K562 (cell line): ENCODE results near the gene FGF14. TPM values are rescaled to one million over a fixed set of nuclear protein-coding genes. Genes with fewer than 3 reads are reported as not detected.

Experiments
- ATAC-seq: fragments of 200-7000 bp; cut with Tn5 transposase; 3 replicates; pipeline ENCODE4 v1.9.1; 2020; ENCODE audit warnings: moderate library complexity
- BruUV-seq: library from RNA; stranded (reverse); fragments of 400-500 nt; replicated peaks from 2 replicates; lab custom pipeline; 2021; lab: Mats Ljungman, UMichigan
- CTCF ChIA-PET: fragments of 300-600 bp; formaldehyde crosslinking; extraction: SDS; loops from one replicate; lab custom pipeline; 2021; ENCODE audit warnings: low intra/inter-chr PET ratio; lab: Yijun Ruan, JAX
- POLR2A ChIA-PET: fragments of 300-600, 350-650 bp; sonication (Branson Sonifier 250); formaldehyde crosslinking; extraction: SDS; loops from one replicate; lab custom pipeline; 2021; ENCODE audit warnings: antibody characterized with exemption, inconsistent platforms; lab: Yijun Ruan, JAX
- DNase-seq, 4 experiments: peaks; one replicate each; pipeline versions ENCODE4 v3.0.0 to v3.0.0-alpha.2; 2011 to 2018; ENCODE audit warnings: low spot score in 3 of 4, mixed read lengths in 3 of 4; ENCODE audit errors: extremely low read depth in 1 of 4
- FAIRE-seq: peaks from 2 replicates; lab custom pipeline; 2011; peaks lifted over from hg19 to GRCh38; lab: Jason Lieb, UNC
- H2AFZ ChIP-seq: 2 replicates; pipeline ENCODE4 v1.6.0; 2011; ENCODE audit warnings: low read depth, low read length, control low read depth, inconsistent platforms
- H3K27ac ChIP-seq: fragments of 200-600 bp; 3 replicates; pipeline ENCODE4 v1.8.0; 2011; ENCODE audit warnings: low read depth, mild to moderate bottlenecking, control low read depth, inconsistent platforms, low read length, moderate library complexity, mixed read lengths; ENCODE audit errors: extremely low read depth
- H3K27me3 ChIP-seq, 2 experiments: fragments of 300-600 bp in 1 of 2; 2 replicates in 1 of 2; 3 replicates in 1 of 2; pipeline versions ENCODE4 v1.6.0 to v1.8.0; 2011; ENCODE audit warnings: inconsistent platforms in 2 of 2, low read length in 2 of 2, mild to moderate bottlenecking in 1 of 2, mixed read lengths in 1 of 2, moderate library complexity in 1 of 2; ENCODE audit not compliant: control insufficient read depth in 2 of 2, insufficient read depth in 2 of 2
- H3K36me3 ChIP-seq: fragments of 300-600 bp; 3 replicates; pipeline ENCODE4 v1.8.0; 2011; ENCODE audit warnings: mild to moderate bottlenecking, low read length, inconsistent platforms; ENCODE audit not compliant: control insufficient read depth, insufficient read depth
- H3K4me1 ChIP-seq, 2 experiments: fragments of 200-600 bp in 1 of 2; replicated peaks in 1 of 2; 2 replicates in 1 of 2; 3 replicates in 1 of 2; pipeline versions ENCODE4 v1.5.1 to v1.8.0; 2011; ENCODE audit warnings: inconsistent platforms in 2 of 2, low read length in 2 of 2, mild to moderate bottlenecking in 1 of 2, mixed read lengths in 1 of 2, moderate library complexity in 1 of 2; ENCODE audit not compliant: control insufficient read depth in 2 of 2, insufficient read depth in 2 of 2
- H3K4me2 ChIP-seq: 2 replicates; pipeline ENCODE4 v1.6.1; 2011; ENCODE audit warnings: low read length, control low read depth, inconsistent platforms, mixed read lengths; ENCODE audit not compliant: insufficient read depth
- H3K4me3 ChIP-seq: fragments of 200-600 bp; sonication (generic), shearing (Covaris generic); 2 replicates; pipeline ENCODE4 v1.5.1; 2016; ENCODE audit warnings: control low read depth, inconsistent platforms
- H3K79me2 ChIP-seq: fragments of 200-600 bp; 3 replicates; pipeline ENCODE4 v1.8.0; 2011; ENCODE audit warnings: low read length, inconsistent platforms; ENCODE audit not compliant: control insufficient read depth, insufficient read depth
- H3K9ac ChIP-seq, 2 experiments: 2 replicates each; pipeline versions ENCODE4 v1.6.0 to v1.6.1; 2011; ENCODE audit warnings: low read depth in 2 of 2, low read length in 2 of 2, control low read depth in 1 of 2, inconsistent platforms in 1 of 2, mild to moderate bottlenecking in 1 of 2, mixed read lengths in 1 of 2; ENCODE audit not compliant: insufficient read depth in 1 of 2
- H3K9me1 ChIP-seq: one replicate; pipeline ENCODE4 v1.6.0; 2011; ENCODE audit warnings: inconsistent platforms, mild to moderate bottlenecking, low read length, moderate library complexity; ENCODE audit not compliant: control insufficient read depth, insufficient read depth
- H3K9me3 ChIP-seq: replicated peaks from 2 replicates; pipeline ENCODE4 v1.5.1; 2011; ENCODE audit warnings: low read depth, low read length, inconsistent platforms; ENCODE audit not compliant: control insufficient read depth, insufficient read depth
- H4K20me1 ChIP-seq: replicated peaks from 2 replicates; pipeline ENCODE4 v1.6.1; 2011; ENCODE audit warnings: low read length, inconsistent platforms, mixed read lengths; ENCODE audit not compliant: control insufficient read depth, insufficient read depth
- CBFB ChIP-seq: sonication (generic); formaldehyde crosslinking; IDR thresholded peaks from 2 replicates; pipeline ENCODE4 v1.4.0; 2020; ENCODE audit warnings: mild to moderate bottlenecking, missing genetic modification reagents
- LCOR ChIP-seq: sonication (generic); formaldehyde crosslinking; IDR thresholded peaks from 2 replicates; pipeline ENCODE4 v1.8.0; 2022; ENCODE audit warnings: mild to moderate bottlenecking, missing genetic modification reagents
- MAFK ChIP-seq: IDR thresholded peaks from 2 replicates; pipeline ENCODE4 v1.6.1; 2011; ENCODE audit warnings: low read length, improper control_type of control experiment
- PCBP1 ChIP-seq: fragments of 200-400 bp; formaldehyde crosslinking; IDR thresholded peaks from 2 replicates; pipeline ENCODE4 v1.6.1; 2018; ENCODE audit warnings: mild to moderate bottlenecking, low read depth, low read length; ENCODE audit not compliant: poor library complexity, severe bottlenecking
- RBFOX2 ChIP-seq: fragments of 200-400 bp; formaldehyde crosslinking; IDR thresholded peaks from 2 replicates; pipeline ENCODE4 v1.6.1; 2017; ENCODE audit warnings: low read depth, mild to moderate bottlenecking, low read length, moderate library complexity
- SIN3B ChIP-seq: fragments of 450-650 bp; IDR thresholded peaks from 2 replicates; pipeline ENCODE4 v1.6.1; 2017; ENCODE audit warnings: low read depth, mild to moderate bottlenecking, moderate library complexity
- ZNF217 ChIP-seq: sonication (generic); formaldehyde crosslinking; IDR thresholded peaks from 2 replicates; pipeline ENCODE4 v1.8.0; 2022; ENCODE audit warnings: mild to moderate bottlenecking, missing genetic modification reagents
- ZNF436 ChIP-seq: fragments of 250-450, 450-650 bp; sonication (Bioruptor Pico); formaldehyde crosslinking; IDR thresholded peaks from 2 replicates; pipeline ENCODE4 v1.7.0; 2020; ENCODE audit warnings: mild to moderate bottlenecking
- WGBS: fragments of 100-300 bp; shearing (Covaris generic); methylation state at CpG from one replicate; pipeline ENCODE4 v1.1.6; 2016; ENCODE audit warnings: low coverage, mixed read lengths; ENCODE audit not compliant: insufficient coverage; ENCODE audit errors: missing lambda C conversion rate; 5-methylcytosine and 5-hydroxymethylcytosine counted together
- in situ Hi-C: fragments of 300-500 bp; cut with MboI; formaldehyde crosslinking; loops from 4 replicates; pipeline ENCODE4 v1.15.0; 2018; ENCODE audit warnings: inconsistent platforms, mixed read lengths
- intact Hi-C: fragments of 100-400 bp; cut with micrococcal nuclease; formaldehyde crosslinking; loops from 2 replicates; pipeline ENCODE4 v1.14.2; 2022
- polyA plus RNA-seq, 8 experiments: library from polyadenylated mRNA; depleted of rRNA in 4 of 8; stranded (reverse) in 5 of 8; unstranded in 3 of 8; fragments of >200 nt; fragmentation: Nextera tagmentation in 2 of 8; fragmentation: Illumina TruSeq in 1 of 8; extraction: Ambion mirVana in 2 of 8; extraction: Trizol in 1 of 8; gene quantifications; 2 replicates each; pipeline versions ENCODE4 v1.2.1 to v1.2.3, GENCODE V29; 2011 to 2014; ENCODE audit warnings: inconsistent platforms in 1 of 8, missing spikeins in 1 of 8
- total RNA-seq, 7 experiments: library from RNA; depleted of rRNA in 6 of 7; stranded (reverse); fragments of >200 nt in 6 of 7; fragmentation: Illumina TruSeq in 2 of 7; extraction: Trizol in 2 of 7; gene quantifications; 2 replicates each; pipeline versions ENCODE4 v1.2.1 to v1.2.3, GENCODE V29; 2011 to 2021; ENCODE audit warnings: low replicate concordance in 1 of 7
- TF ChIP-seq, protein P1 (sequence below), 2 experiments: fragments of 450-650 bp; IDR thresholded peaks; 2 replicates each; pipeline ENCODE4 v1.6.1; 2018; ENCODE audit warnings: mild to moderate bottlenecking in 2 of 2, low read depth in 1 of 2; ENCODE audit not compliant: partially characterized antibody in 2 of 2
- TF ChIP-seq, protein P2 (sequence below): sonication (generic); formaldehyde crosslinking; IDR thresholded peaks from 2 replicates; pipeline ENCODE4 v1.8.0; 2022; ENCODE audit warnings: mild to moderate bottlenecking, missing genetic modification reagents

The FGF14 gene
- total and polyA plus RNA-seq, 9 of the 15 experiments (the other 6 are each of a cell fraction or from before 2014, with no cell fraction given) = not detected

DNA sequence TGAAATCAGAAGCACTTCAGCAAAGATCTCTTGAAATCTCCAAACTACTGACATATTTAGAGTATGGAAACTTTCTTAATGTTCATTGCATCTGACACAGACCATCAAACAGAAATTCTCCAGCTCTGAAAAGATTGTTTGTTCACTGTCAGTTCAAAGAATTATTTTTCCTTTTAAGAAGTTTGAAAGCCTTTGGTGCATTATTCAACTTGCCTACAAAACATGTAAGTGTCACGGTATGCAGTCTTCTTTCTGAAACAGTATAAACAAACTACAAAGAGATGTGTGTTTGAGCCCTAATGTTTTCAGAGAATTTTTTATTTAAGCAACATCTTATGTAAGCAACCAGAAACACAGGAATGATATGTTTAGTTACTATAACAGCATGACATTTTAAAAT is 125.4 kb downstream of the FGF14 start:
- Histone ChIP-seq H3K9ac (no peak overlapping the region), H3K9me1 (no peaks in the 10 kb centered on the region), H4K20me1 (no peaks in the 10 kb centered on the region), H2AFZ (no peak overlapping the region), H3K9me3 (no peaks in the 10 kb centered on the region), H3K4me2 (no peak overlapping the region), H3K27ac (no peak overlapping the region), H3K4me3 (no peak overlapping the region), H3K36me3 (no peaks in the 10 kb centered on the region), H3K27me3 (no peaks in the 10 kb centered on the region), H3K79me2 (no peaks in the 10 kb centered on the region), H3K4me1 (no peaks in the 10 kb centered on the region)
- DNase-seq = no peak
- ChIA-PET CTCF (no interaction called here), POLR2A (no interaction called here)
- intact Hi-C loops (no loop called here), in situ Hi-C loops (no loop called here)
- BruUV-seq = no TSS peak
- no peak for FAIRE-seq
- 0% methylated on average over 1 of the region's 1 CpG for WGBS
- ATAC-seq = no peak
- no peak for TF ChIP-seq MAFK
- no peak for TF ChIP-seq LCOR (CRISPR knock-in tag)
- TF ChIP-seq ZNF436 (CRISPR knock-in tag) = no peak
- no peak for TF ChIP-seq SIN3B
- TF ChIP-seq, protein P1, sequence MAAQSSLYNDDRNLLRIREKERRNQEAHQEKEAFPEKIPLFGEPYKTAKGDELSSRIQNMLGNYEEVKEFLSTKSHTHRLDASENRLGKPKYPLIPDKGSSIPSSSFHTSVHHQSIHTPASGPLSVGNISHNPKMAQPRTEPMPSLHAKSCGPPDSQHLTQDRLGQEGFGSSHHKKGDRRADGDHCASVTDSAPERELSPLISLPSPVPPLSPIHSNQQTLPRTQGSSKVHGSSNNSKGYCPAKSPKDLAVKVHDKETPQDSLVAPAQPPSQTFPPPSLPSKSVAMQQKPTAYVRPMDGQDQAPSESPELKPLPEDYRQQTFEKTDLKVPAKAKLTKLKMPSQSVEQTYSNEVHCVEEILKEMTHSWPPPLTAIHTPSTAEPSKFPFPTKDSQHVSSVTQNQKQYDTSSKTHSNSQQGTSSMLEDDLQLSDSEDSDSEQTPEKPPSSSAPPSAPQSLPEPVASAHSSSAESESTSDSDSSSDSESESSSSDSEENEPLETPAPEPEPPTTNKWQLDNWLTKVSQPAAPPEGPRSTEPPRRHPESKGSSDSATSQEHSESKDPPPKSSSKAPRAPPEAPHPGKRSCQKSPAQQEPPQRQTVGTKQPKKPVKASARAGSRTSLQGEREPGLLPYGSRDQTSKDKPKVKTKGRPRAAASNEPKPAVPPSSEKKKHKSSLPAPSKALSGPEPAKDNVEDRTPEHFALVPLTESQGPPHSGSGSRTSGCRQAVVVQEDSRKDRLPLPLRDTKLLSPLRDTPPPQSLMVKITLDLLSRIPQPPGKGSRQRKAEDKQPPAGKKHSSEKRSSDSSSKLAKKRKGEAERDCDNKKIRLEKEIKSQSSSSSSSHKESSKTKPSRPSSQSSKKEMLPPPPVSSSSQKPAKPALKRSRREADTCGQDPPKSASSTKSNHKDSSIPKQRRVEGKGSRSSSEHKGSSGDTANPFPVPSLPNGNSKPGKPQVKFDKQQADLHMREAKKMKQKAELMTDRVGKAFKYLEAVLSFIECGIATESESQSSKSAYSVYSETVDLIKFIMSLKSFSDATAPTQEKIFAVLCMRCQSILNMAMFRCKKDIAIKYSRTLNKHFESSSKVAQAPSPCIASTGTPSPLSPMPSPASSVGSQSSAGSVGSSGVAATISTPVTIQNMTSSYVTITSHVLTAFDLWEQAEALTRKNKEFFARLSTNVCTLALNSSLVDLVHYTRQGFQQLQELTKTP (IDR thresholded peaks at IDR 0.05; ENCODE audit: low read depth in 1 of 2, partially characterized antibody in 2 of 2) = no peak
- TF ChIP-seq, protein P2, sequence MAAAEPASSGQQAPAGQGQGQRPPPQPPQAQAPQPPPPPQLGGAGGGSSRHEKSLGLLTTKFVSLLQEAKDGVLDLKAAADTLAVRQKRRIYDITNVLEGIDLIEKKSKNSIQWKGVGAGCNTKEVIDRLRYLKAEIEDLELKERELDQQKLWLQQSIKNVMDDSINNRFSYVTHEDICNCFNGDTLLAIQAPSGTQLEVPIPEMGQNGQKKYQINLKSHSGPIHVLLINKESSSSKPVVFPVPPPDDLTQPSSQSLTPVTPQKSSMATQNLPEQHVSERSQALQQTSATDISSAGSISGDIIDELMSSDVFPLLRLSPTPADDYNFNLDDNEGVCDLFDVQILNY = no peak
- no peak for TF ChIP-seq ZNF217 (CRISPR knock-in tag)
- TF ChIP-seq PCBP1 = no peak
- no peak for TF ChIP-seq RBFOX2
- TF ChIP-seq CBFB = no peak
